Hepatocyte (in vitro differentiated cells): ENCODE data around the gene RANGAP1. TPM values are rescaled to one million over a fixed set of nuclear protein-coding genes. Genes with fewer than 3 reads are reported as not detected.

Experiments
- DNase-seq: peaks from one replicate; pipeline ENCODE4 v3.0.0-alpha.2; 2016; ENCODE audit warnings: low spot score
- H2AFZ ChIP-seq: fragments of 200-600 bp; sonication (generic); 2 replicates; pipeline ENCODE4 v1.6.0; 2016; ENCODE audit warnings: antibody characterized with exemption, mild to moderate bottlenecking
- H3K27ac ChIP-seq: fragments of 200-600 bp; sonication (generic); 2 replicates; pipeline ENCODE4 v1.5.1; 2016; ENCODE audit warnings: mild to moderate bottlenecking
- H3K27me3 ChIP-seq: fragments of 200-600 bp; sonication (generic); 2 replicates; pipeline ENCODE4 v1.6.1; 2016
- H3K36me3 ChIP-seq: fragments of 200-600 bp; sonication (generic); replicated peaks from 2 replicates; pipeline ENCODE4 v1.5.1; 2016; ENCODE audit warnings: low read depth; ENCODE audit not compliant: insufficient read depth
- H3K4me1 ChIP-seq: fragments of 200-600 bp; sonication (generic); 2 replicates; pipeline ENCODE4 v1.5.1; 2016; ENCODE audit warnings: mild to moderate bottlenecking, moderate library complexity; ENCODE audit not compliant: insufficient read depth
- H3K4me2 ChIP-seq: fragments of 200-600 bp; sonication (generic); 2 replicates; pipeline ENCODE4 v1.6.0; 2016
- H3K4me3 ChIP-seq: fragments of 200-600 bp; sonication (generic); 2 replicates; pipeline ENCODE4 v1.5.1; 2016; ENCODE audit warnings: mild to moderate bottlenecking
- H3K79me2 ChIP-seq: fragments of 200-600 bp; sonication (generic); 2 replicates; pipeline ENCODE4 v1.6.0; 2017; ENCODE audit warnings: mild to moderate bottlenecking
- H3K9me2 ChIP-seq: fragments of 200-600 bp; sonication (generic); replicated peaks from 2 replicates; pipeline ENCODE4 v1.6.0; 2017; ENCODE audit warnings: mild to moderate bottlenecking; ENCODE audit not compliant: insufficient read depth
- H3K9me3 ChIP-seq: fragments of 200-600 bp; sonication (generic); 2 replicates; pipeline ENCODE4 v1.5.1; 2016; ENCODE audit warnings: low read depth, mild to moderate bottlenecking
- H4K20me1 ChIP-seq: fragments of 200-600 bp; sonication (generic); 2 replicates; pipeline ENCODE4 v1.6.0; 2016; ENCODE audit warnings: mild to moderate bottlenecking; ENCODE audit not compliant: insufficient read depth, poor library complexity, severe bottlenecking
- CTCF ChIP-seq: fragments of 200-600 bp; sonication (generic); IDR thresholded peaks from 2 replicates; pipeline ENCODE4 v1.5.1; 2016; ENCODE audit warnings: antibody characterized with exemption, mild to moderate bottlenecking; ENCODE audit not compliant: poor library complexity
- EZH2 ChIP-seq: fragments of 200-600 bp; sonication (generic); IDR thresholded peaks from 2 replicates; pipeline ENCODE4 v1.6.1; 2016; ENCODE audit warnings: antibody characterized with exemption, mild to moderate bottlenecking, borderline replicate concordance
- EZH2phosphoT487 ChIP-seq: fragments of 200-600 bp; sonication (generic); IDR thresholded peaks from one replicate; pipeline ENCODE4 v1.6.1; 2018; ENCODE audit warnings: antibody characterized with exemption, mild to moderate bottlenecking, low read depth, moderate library complexity; ENCODE audit not compliant: unreplicated experiment, severe bottlenecking
- WGBS: methylation state at CpG from one replicate; pipeline ENCODE4 v1.1.6; 2016; ENCODE audit warnings: low lambda C conversion rate; ENCODE audit errors: missing lambda C conversion rate; 5-methylcytosine and 5-hydroxymethylcytosine counted together
- polyA plus RNA-seq: library from polyadenylated mRNA; unstranded; fragments of >200 nt; fragmentation: Nextera tagmentation; extraction: Ambion mirVana; gene quantifications from 2 replicates; pipeline ENCODE4 v1.2.1, GENCODE V29; 2016
- total RNA-seq: library from RNA; depleted of rRNA; stranded (reverse); fragments of >200 nt; gene quantifications from 2 replicates; pipeline ENCODE4 v1.2.3, GENCODE V29; 2014

Gene RANGAP1
- total and polyA plus RNA-seq, 2 experiments from 2014 or later = 35.2 to 38.1 TPM

GRCh38 chr22:41229215-41229614 lies 56.8 kb downstream of the RANGAP1 start:
- no peaks in the 10 kb centered on the region for H3K36me3 ChIP-seq

GRCh38 chr22:41226723-41227655 lies 59.0 kb downstream of the RANGAP1 start:
- no peaks in the 10 kb centered on the region for H3K4me1 ChIP-seq
- H2AFZ ChIP-seq = no peak overlapping the region
- 96% methylated on average over 26 of the region's 26 CpGs for WGBS
- no peaks in the 10 kb centered on the region for H3K9me3 ChIP-seq
- DNase-seq = no peak
- no peak overlapping the region for H3K27ac ChIP-seq
- no peak overlapping the region for H3K4me2 ChIP-seq
- no peaks in the 10 kb centered on the region for H3K36me3 ChIP-seq
- H3K27me3 ChIP-seq = no peaks in the 10 kb centered on the region
- H4K20me1 ChIP-seq = no peaks in the 10 kb centered on the region
- TF ChIP-seq CTCF (no peak), EZH2 (no peak), EZH2phosphoT487 (no peak)
- no peaks in the 10 kb centered on the region for H3K9me2 ChIP-seq
- no peaks in the 10 kb centered on the region for H3K79me2 ChIP-seq
- no peak overlapping the region for H3K4me3 ChIP-seq

More at GRCh38 chr22:41229215-41229614, 56.8 kb downstream of the RANGAP1 start:
- H3K27me3 ChIP-seq = no peaks in the 10 kb centered on the region
- no peak overlapping the region for H3K4me2 ChIP-seq
- H3K9me2 ChIP-seq = no peaks in the 10 kb centered on the region
- TF ChIP-seq CTCF (no peak), EZH2 (no peak), EZH2phosphoT487 (no peak)
- H3K9me3 ChIP-seq = no peaks in the 10 kb centered on the region
- no peak overlapping the region for H3K4me3 ChIP-seq
- no peaks in the 10 kb centered on the region for H3K4me1 ChIP-seq
- H3K79me2 ChIP-seq = no peaks in the 10 kb centered on the region
- H3K27ac ChIP-seq = no peak overlapping the region
- no peak for DNase-seq
- no peaks in the 10 kb centered on the region for H4K20me1 ChIP-seq
- 96% methylated on average over 6 of the region's 6 CpGs for WGBS
- no peak overlapping the region for H2AFZ ChIP-seq

- H3K79me2 ChIP-seq = no peaks in the 10 kb centered on the region
- no peak overlapping the region for H3K4me2 ChIP-seq
- no peaks in the 10 kb centered on the region for H4K20me1 ChIP-seq
- no peak overlapping the region for H2AFZ ChIP-seq
- no peaks in the 10 kb centered on the region for H3K36me3 ChIP-seq
- DNase-seq = no peak
- TF ChIP-seq EZH2 (no peak), CTCF (no peak), EZH2phosphoT487 (no peak)
- 91% methylated on average over 7 of the region's 7 CpGs for WGBS
- H3K27ac ChIP-seq = no peak overlapping the region
- H3K4me3 ChIP-seq = no peak overlapping the region
- no peaks in the 10 kb centered on the region for H3K9me3 ChIP-seq
- no peaks in the 10 kb centered on the region for H3K4me1 ChIP-seq
- H3K9me2 ChIP-seq = no peaks in the 10 kb centered on the region
- H3K27me3 ChIP-seq = no peaks in the 10 kb centered on the region
Observed at GRCh38 chr22:41223535-41223934, 62.5 kb downstream of the RANGAP1 start.
